Transverse colon (tissue), 4 donors: Measurements from ENCODE around the gene HSPA1L.
"Not testable (repeated sequence)": the region's sequence is repeated elsewhere in the genome, so short reads cannot be mapped to it uniquely, and the experiment has no call there.

Experiments
- EP300 ChIP-seq: sonication (generic); formaldehyde crosslinking; IDR thresholded peaks from one replicate; pipeline ENCODE4 v1.6.1; 2017; ENCODE audit warnings: antibody characterized with exemption, low read depth
- POLR2AphosphoS5 ChIP-seq, 3 donors: sonication (generic); formaldehyde crosslinking; IDR thresholded peaks; one replicate each; pipeline ENCODE4 v1.6.1; 2016; ENCODE audit warnings: antibody characterized with exemption in 3 of 3
- TF ChIP-seq, protein P1 (sequence below), 5 experiments: fragments of 200-600 bp in 3 of 5; fragments of 450-650 bp in 2 of 5; sonication (generic) in 3 of 5; IDR thresholded peaks; 1 replicate in 2 of 5; 2 replicates in 3 of 5; pipeline ENCODE4 v1.5.1; 2016 to 2017; ENCODE audit warnings: antibody characterized with exemption in 5 of 5, inconsistent platforms in 3 of 5, mild to moderate bottlenecking in 2 of 5, moderate library complexity in 1 of 5

DNA sequence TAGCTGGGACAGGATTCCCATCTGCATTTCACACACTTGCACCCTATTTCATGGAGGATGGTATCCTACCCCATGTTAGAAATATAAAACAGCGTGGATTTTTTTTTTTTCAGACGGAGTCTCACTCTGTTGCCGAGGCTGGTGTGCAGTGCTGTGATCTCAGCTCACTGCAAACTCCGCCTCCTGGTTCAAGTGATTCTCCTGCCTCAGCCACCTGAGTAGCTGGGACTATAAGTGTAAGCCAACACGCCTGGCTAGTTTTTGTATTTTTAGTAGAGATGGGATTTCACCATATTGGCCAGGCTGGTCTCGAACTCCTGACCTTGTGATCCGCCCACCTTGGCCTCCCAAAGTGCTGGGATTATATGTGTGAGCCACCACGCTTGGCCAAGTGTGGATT lies 42.7 kb upstream of the HSPA1L start:
- TF ChIP-seq, protein P1, sequence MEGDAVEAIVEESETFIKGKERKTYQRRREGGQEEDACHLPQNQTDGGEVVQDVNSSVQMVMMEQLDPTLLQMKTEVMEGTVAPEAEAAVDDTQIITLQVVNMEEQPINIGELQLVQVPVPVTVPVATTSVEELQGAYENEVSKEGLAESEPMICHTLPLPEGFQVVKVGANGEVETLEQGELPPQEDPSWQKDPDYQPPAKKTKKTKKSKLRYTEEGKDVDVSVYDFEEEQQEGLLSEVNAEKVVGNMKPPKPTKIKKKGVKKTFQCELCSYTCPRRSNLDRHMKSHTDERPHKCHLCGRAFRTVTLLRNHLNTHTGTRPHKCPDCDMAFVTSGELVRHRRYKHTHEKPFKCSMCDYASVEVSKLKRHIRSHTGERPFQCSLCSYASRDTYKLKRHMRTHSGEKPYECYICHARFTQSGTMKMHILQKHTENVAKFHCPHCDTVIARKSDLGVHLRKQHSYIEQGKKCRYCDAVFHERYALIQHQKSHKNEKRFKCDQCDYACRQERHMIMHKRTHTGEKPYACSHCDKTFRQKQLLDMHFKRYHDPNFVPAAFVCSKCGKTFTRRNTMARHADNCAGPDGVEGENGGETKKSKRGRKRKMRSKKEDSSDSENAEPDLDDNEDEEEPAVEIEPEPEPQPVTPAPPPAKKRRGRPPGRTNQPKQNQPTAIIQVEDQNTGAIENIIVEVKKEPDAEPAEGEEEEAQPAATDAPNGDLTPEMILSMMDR (IDR thresholded peaks at IDR 0.05): not testable (repeated sequence)
- TF ChIP-seq POLR2AphosphoS5 (IDR thresholded peaks at IDR 0.05); EP300: not testable (repeated sequence)
